Stomach (tissue), 9 donors: ENCODE data around the gene ANO7. TPM values are rescaled to one million over a fixed set of nuclear protein-coding genes. Genes with fewer than 3 reads are reported as not detected.

Experiments
- DNase-seq, 2 donors: peaks; one replicate each; pipeline versions ENCODE4 v3.0.0 to v3.0.0-alpha.2; 2013 to 2019
- H3K27ac ChIP-seq, 5 donors: fragments of 200-600 bp in 4 of 5; sonication (generic) in 4 of 5; one replicate each; pipeline ENCODE4 v1.5.1; 2013 to 2019; ENCODE audit warnings: mild to moderate bottlenecking in 1 of 5, moderate library complexity in 1 of 5
- H3K27me3 ChIP-seq, 3 donors: fragments of 200-600 bp; sonication (generic); one replicate each; pipeline ENCODE4 v1.5.1; 2017 to 2019; ENCODE audit warnings: mixed run types in 1 of 3
- H3K36me3 ChIP-seq, 4 donors: fragments of 200-600 bp; sonication (generic); 1 replicate in 3 of 4; 2 replicates in 1 of 4; pipeline ENCODE4 v1.5.1; 2016 to 2019
- H3K4me1 ChIP-seq, 4 donors: fragments of 200-600 bp; sonication (generic); one replicate each; pipeline ENCODE4 v1.5.1; 2016 to 2019
- H3K4me3 ChIP-seq, 4 donors: fragments of 200-600 bp; sonication (generic) in 3 of 4; one replicate each; pipeline ENCODE4 v1.5.1; 2016 to 2019; ENCODE audit warnings: mild to moderate bottlenecking in 1 of 4
- H3K9me3 ChIP-seq, 4 donors: fragments of 200-600 bp; sonication (generic); one replicate each; pipeline ENCODE4 v1.5.1; 2016 to 2019
- EP300 ChIP-seq: sonication (generic); formaldehyde crosslinking; IDR thresholded peaks from one replicate; pipeline ENCODE4 v1.6.1; 2017; ENCODE audit warnings: antibody characterized with exemption
- POLR2A ChIP-seq, 4 donors: fragments of 450-650 bp; IDR thresholded peaks; one replicate each; pipeline ENCODE4 v1.6.1; 2016; ENCODE audit warnings: antibody characterized with exemption in 4 of 4, control low read depth in 2 of 4, mild to moderate bottlenecking in 1 of 4, moderate library complexity in 1 of 4
- POLR2AphosphoS5 ChIP-seq, 3 donors: sonication (generic); formaldehyde crosslinking; IDR thresholded peaks; one replicate each; pipeline ENCODE4 v1.6.1; 2016; ENCODE audit warnings: antibody characterized with exemption in 3 of 3
- WGBS, 5 donors: extraction: QIAGEN DNeasy Blood & Tissue Kit in 3 of 5; methylation state at CpG; one replicate each; pipeline versions ENCODE4 v1.1.5 to v1.1.7; 2013 to 2018; 5-methylcytosine and 5-hydroxymethylcytosine counted together
- intact Hi-C: fragments of 100-400 bp; cut with DNase I; formaldehyde crosslinking; loops from one replicate; pipeline ENCODE4 v1.15.1; 2023; ENCODE audit warnings: low total_unique reads
- polyA plus RNA-seq, 3 donors: library from polyadenylated mRNA; stranded (reverse); fragments of 200-250 nt; gene quantifications; one replicate each; pipeline ENCODE4 v1.2.3, GENCODE V29; 2013
- total RNA-seq, 5 donors: library from RNA; depleted of rRNA; stranded (reverse); fragments of >200 nt; gene quantifications; one replicate each; pipeline versions ENCODE4 v1.1.0 to v1.2.3, GENCODE V29; 2014 to 2016
- TF ChIP-seq, protein P1 (sequence below), 7 experiments: fragments of 450-650 bp in 4 of 7; fragments of 200-600 bp in 3 of 7; sonication (generic) in 3 of 7; IDR thresholded peaks; one replicate each; pipeline ENCODE4 v1.5.1; 2016 to 2019; ENCODE audit warnings: antibody characterized with exemption in 7 of 7, control low read depth in 2 of 7, mild to moderate bottlenecking in 1 of 7
- donor health status: healthy with polysubstance abuse.
- donor health status: Bipolar disorder and iron deficiency.
- donor health status: healthy.

The ANO7 gene
- total and polyA plus RNA-seq, 8 donors, result 0.48 to 138 (median 5.6) TPM

GRCh38 chr2:241208058-241208457 is 19.6 kb downstream of the ANO7 start:
- 52 to 76% (median 70%) methylated on average over 6 of the region's 6 CpGs for WGBS, 5 donors
- TF ChIP-seq POLR2AphosphoS5 (IDR thresholded peaks at IDR 0.05) (no peak), POLR2A (IDR thresholded peaks at IDR 0.05) (no peak), EP300 (no peak)
- TF ChIP-seq, protein P1, sequence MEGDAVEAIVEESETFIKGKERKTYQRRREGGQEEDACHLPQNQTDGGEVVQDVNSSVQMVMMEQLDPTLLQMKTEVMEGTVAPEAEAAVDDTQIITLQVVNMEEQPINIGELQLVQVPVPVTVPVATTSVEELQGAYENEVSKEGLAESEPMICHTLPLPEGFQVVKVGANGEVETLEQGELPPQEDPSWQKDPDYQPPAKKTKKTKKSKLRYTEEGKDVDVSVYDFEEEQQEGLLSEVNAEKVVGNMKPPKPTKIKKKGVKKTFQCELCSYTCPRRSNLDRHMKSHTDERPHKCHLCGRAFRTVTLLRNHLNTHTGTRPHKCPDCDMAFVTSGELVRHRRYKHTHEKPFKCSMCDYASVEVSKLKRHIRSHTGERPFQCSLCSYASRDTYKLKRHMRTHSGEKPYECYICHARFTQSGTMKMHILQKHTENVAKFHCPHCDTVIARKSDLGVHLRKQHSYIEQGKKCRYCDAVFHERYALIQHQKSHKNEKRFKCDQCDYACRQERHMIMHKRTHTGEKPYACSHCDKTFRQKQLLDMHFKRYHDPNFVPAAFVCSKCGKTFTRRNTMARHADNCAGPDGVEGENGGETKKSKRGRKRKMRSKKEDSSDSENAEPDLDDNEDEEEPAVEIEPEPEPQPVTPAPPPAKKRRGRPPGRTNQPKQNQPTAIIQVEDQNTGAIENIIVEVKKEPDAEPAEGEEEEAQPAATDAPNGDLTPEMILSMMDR (IDR thresholded peaks at IDR 0.05), result no peak
- Histone ChIP-seq H3K27me3 (no peaks in the 10 kb centered on the region), H3K36me3 (no peaks in the 10 kb centered on the region), H3K9me3 (no peaks in the 10 kb centered on the region), H3K4me3 (no peak overlapping the region), H3K27ac (no peak overlapping the region), H3K4me1 (no peaks in the 10 kb centered on the region)
- no peak for DNase-seq
- intact Hi-C loops, result no loop called here

DNA sequence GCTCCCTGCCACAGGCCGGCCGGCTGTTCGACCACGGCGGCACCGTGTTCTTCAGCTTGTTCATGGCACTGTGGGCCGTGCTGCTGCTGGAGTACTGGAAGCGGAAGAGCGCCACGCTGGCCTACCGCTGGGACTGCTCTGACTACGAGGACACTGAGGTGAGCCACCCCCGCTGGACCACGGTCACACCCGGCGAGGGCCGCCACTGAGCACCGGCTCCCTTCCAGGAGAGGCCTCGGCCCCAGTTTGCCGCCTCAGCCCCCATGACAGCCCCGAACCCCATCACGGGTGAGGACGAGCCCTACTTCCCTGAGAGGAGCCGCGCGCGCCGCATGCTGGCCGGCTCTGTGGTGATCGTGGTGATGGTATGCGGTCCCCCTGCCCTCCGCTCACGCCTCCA is 20.8 kb downstream of the ANO7 start:
- DNase-seq, result no peak
- TF ChIP-seq POLR2AphosphoS5 (IDR thresholded peaks at IDR 0.05) (no peak), POLR2A (IDR thresholded peaks at IDR 0.05) (no peak), EP300 (no peak)
- TF ChIP-seq, protein P1 (IDR thresholded peaks at IDR 0.05), result no peak
- H3K27me3 ChIP-seq, result no peaks in the 10 kb centered on the region
- H3K9me3 ChIP-seq, result no peaks in the 10 kb centered on the region
- WGBS, 5 donors, result 84 to 93% (median 88%) methylated on average over 17 to 33 of the region's 33 CpGs
- H3K27ac ChIP-seq, result no peak overlapping the region
- H3K36me3 ChIP-seq, result no peaks in the 10 kb centered on the region
- intact Hi-C loops, result no loop called here
- no peaks in the 10 kb centered on the region for H3K4me1 ChIP-seq
- H3K4me3 ChIP-seq, result no peak overlapping the region

GRCh38 chr2:241211276-241211675 is 22.8 kb downstream of the ANO7 start:
- Histone ChIP-seq H3K9me3 (no peaks in the 10 kb centered on the region), H3K27ac (no peak overlapping the region), H3K4me3 (no peak overlapping the region), H3K36me3 (no peaks in the 10 kb centered on the region), H3K27me3 (no peaks in the 10 kb centered on the region), H3K4me1 (no peaks in the 10 kb centered on the region)
- intact Hi-C loops, result no loop called here
- TF ChIP-seq, protein P1 (IDR thresholded peaks at IDR 0.05), result no peak
- TF ChIP-seq POLR2A (IDR thresholded peaks at IDR 0.05), result no peak
- TF ChIP-seq EP300, result no peak
- no peak for TF ChIP-seq POLR2AphosphoS5 (IDR thresholded peaks at IDR 0.05)
- 24 to 34% (median 30%) methylated on average over 2 of the region's 2 CpGs for WGBS, 5 donors
- no peak for DNase-seq

DNA sequence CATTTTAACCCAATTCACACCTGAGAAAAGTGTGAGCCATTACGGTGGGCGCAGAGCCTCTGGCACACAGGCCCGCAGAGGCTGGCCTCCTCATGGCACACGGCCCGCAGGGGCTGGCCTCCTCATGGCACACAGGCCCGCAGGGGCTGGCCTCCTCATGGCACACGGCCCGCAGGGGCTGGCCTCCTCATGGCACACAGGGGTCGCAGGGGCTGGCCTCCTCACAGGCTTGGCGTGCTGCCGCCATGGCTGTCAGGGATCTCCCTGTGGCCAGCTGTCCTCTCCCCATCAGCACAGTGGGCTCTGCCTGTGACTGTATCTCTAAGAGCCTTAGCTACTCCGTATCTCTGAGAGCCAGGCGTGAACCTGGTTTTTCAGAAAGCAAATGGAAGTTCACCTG is 24.6 kb downstream of the ANO7 start:
- WGBS, 5 donors, result 79 to 89% (median 85%) methylated on average over 12 to 13 of the region's 13 CpGs
- H3K36me3 ChIP-seq, result no peaks in the 10 kb centered on the region
- H3K27ac ChIP-seq, result no peak overlapping the region
- no peak for DNase-seq
- H3K4me1 ChIP-seq, result peaks cover 0 to 7% (median 5%) of the 10 kb centered on the region in 4 donors
- no peak overlapping the region for H3K4me3 ChIP-seq
- intact Hi-C loops, result no loop called here
- no peaks in the 10 kb centered on the region for H3K27me3 ChIP-seq
- TF ChIP-seq POLR2A (IDR thresholded peaks at IDR 0.05) (no peak), POLR2AphosphoS5 (IDR thresholded peaks at IDR 0.05) (no peak)
- TF ChIP-seq, protein P1 (IDR thresholded peaks at IDR 0.05), result no peak
- H3K9me3 ChIP-seq, result no peaks in the 10 kb centered on the region
